Fibroblast of skin of abdomen (primary cell): Measurements from ENCODE around the gene EIF4EBP3. TPM values are rescaled to one million over a fixed set of nuclear protein-coding genes. Genes with fewer than 3 reads are reported as not detected.

ENCODE experiments used
- DNase-seq: peaks from one replicate; pipeline ENCODE4 v3.0.0-alpha.2; 2013
- polyA plus RNA-seq, 2 experiments: library from polyadenylated mRNA; unstranded; fragments of 120-200 nt; gene quantifications; one replicate each; pipeline ENCODE4 v1.2.1, GENCODE V29; 2013; ENCODE audit not compliant: insufficient read length in 2 of 2

EIF4EBP3 gene
- polyA plus RNA-seq (2013, experiment 1 of 2; ENCODE audit: insufficient read length), result 5.6 TPM
- polyA plus RNA-seq (2013, experiment 2 of 2; ENCODE audit: insufficient read length), result 5.1 TPM

GRCh38 chr5:140547508-140548299, at the start of gene EIF4EBP3:
TSS of gene EIF4EBP3 (plus strand) at chr5:140547662. CDS start at chr5:140547738, 76 bp downstream.
- peak; percentile 92 for DNase-seq

GRCh38 chr5:140497897-140498296, 49.6 kb upstream of the EIF4EBP3 start:
- DNase-seq, result no peak

- no peak for DNase-seq
These were observed 48.9 kb upstream of the EIF4EBP3 start for GRCh38 chr5:140498591-140498990.

GRCh38 chr5:140502834-140503233, 44.6 kb upstream of the EIF4EBP3 start:
- DNase-seq, result no peak

GRCh38 chr5:140509898-140510297, 37.6 kb upstream of the EIF4EBP3 start:
- DNase-seq, result no peak

- no peak for DNase-seq
These were observed 34.3 kb upstream of the EIF4EBP3 start for GRCh38 chr5:140513124-140513523.

- DNase-seq, result no peak
These were observed 23.5 kb upstream of the EIF4EBP3 start for GRCh38 chr5:140524003-140524402.

GRCh38 chr5:140540227-140540626, 7.2 kb upstream of the EIF4EBP3 start:
- no peak for DNase-seq

- no peak for DNase-seq
These were observed 4.5 kb upstream of the EIF4EBP3 start for GRCh38 chr5:140542972-140543371.

- no peak for DNase-seq
These were observed 2.5 kb upstream of the EIF4EBP3 start for GRCh38 chr5:140544986-140545385.

- no peak for DNase-seq
These were observed 1.9 kb upstream of the EIF4EBP3 start for GRCh38 chr5:140545606-140546005.

GRCh38 chr5:140546851-140547507, 483 bp upstream of the EIF4EBP3 start:
- no peak for DNase-seq

GRCh38 chr5:140548300-140548688, 832 bp downstream of the EIF4EBP3 start:
- no peak for DNase-seq

GRCh38 chr5:140548791-140549190, 1.3 kb downstream of the EIF4EBP3 start:
- no peak for DNase-seq

- no peak for DNase-seq
These were observed 2.0 kb downstream of the EIF4EBP3 start for GRCh38 chr5:140549237-140550144.

- DNase-seq, result no peak
These were observed 3.0 kb downstream of the EIF4EBP3 start for GRCh38 chr5:140550147-140551079.

- DNase-seq, result no peak
These were observed 4.4 kb downstream of the EIF4EBP3 start for GRCh38 chr5:140551872-140552271.

- DNase-seq, result no peak
These were observed 6.2 kb downstream of the EIF4EBP3 start for GRCh38 chr5:140553657-140554056.

GRCh38 chr5:140554454-140554853, 7.0 kb downstream of the EIF4EBP3 start:
- peak; percentile 29 for DNase-seq

GRCh38 chr5:140555747-140556312, 8.4 kb downstream of the EIF4EBP3 start:
- DNase-seq, result no peak

- DNase-seq, result peak; percentile 28
These were observed 9.0 kb downstream of the EIF4EBP3 start for GRCh38 chr5:140556438-140556837.
